ENCODE results near the gene MMAB.

The MMAB gene

DNA sequence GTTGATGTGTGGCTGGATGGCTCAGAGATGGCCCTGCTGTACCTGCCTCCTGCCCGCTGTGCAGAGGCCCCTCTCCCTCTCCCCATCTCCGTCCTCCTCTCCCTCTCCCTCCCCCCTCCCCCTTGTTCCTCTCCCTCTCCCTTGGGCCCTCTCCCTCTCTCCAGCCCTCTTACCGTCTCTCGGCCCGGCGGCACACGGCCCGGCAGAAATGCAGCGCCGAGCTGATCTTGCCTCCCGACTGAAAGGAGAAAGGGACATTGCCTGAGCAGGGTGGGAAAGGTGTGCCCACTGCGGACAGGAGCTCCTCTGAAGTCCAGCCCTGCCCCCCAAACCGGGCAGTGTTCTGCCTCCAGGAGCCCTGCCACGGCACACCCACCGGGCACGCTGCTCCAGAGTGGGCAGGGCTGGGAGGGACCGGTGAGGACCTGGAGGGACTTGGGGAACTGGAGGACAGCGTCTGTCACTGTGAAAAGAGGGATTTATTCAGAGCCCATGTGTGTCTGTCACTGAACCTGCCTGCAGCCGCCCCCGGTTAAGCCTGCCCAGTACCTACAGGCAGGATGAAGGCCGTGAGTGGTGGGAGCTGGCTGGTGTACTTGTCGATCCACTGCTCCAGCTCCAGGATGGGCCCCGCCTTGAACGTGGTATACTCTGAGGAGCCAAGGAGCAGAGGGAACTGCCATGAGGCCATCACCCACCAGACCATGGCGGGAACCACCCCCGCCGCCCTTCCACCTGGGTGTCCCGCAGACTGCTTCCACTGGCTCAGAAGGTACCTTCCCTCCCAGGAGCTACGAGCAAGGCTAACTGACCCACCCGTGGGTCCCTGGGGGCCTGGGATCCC lies 12.2 kb downstream of the MMAB start:
- in situ Hi-C loops (cut with MboI; ENCODE audit: low sequenced_read_pairs) = no loop called here

DNA sequence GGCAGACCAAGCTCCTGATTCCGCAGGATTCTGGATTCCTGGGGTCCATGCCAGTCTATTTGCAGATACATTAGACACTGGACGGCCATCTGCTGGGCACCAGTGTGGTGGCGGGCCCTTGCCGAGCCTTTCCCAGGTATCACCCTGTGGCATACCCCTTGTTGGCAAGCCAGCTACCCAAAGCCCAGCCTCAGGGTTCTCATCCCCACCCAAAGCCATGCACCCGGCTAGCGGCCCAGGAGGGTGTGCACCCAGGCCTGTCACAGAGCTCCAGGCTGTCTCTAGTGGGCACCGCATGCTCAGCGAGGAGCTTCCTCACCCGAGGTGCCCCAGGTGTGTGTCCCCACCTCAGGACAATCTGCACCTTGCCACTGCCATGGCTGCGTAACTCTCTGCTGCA lies 13.7 kb downstream of the MMAB start:
- in situ Hi-C loops (cut with MboI; ENCODE audit: low sequenced_read_pairs) = no loop called here

- in situ Hi-C loops (cut with MboI; ENCODE audit: low sequenced_read_pairs) = no loop called here
Measured at GRCh38 chr12:109559200-109559505, 14.2 kb downstream of the MMAB start.

- in situ Hi-C loops (cut with MboI; ENCODE audit: low sequenced_read_pairs) = no loop called here
Measured at GRCh38 chr12:109558374-109559199, 14.7 kb downstream of the MMAB start.

- in situ Hi-C loops (cut with MboI; ENCODE audit: low sequenced_read_pairs) = no loop called here
Measured at GRCh38 chr12:109557805-109558204, 15.5 kb downstream of the MMAB start.

DNA sequence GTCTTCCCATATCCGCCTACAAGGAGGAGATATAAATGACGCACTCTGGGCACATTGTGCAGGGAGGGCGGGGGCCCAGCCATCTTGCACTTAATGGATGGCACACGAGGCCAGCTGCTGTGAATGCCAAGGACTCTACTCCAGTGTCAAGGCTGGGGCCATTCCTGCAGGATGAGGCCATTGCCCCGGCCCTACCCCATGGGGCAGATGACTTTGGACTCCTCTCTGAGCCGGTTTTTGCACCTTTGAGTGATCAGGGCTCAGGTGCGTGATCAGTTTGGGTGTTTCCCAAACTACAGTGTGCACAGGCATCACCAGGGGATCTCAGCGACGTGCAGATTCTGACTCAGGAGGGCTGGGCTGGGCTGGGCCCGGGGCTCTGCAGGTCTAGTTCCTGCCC lies 16.1 kb downstream of the MMAB start:
- in situ Hi-C loops (cut with MboI; ENCODE audit: low sequenced_read_pairs) = no loop called here

- in situ Hi-C loops (cut with MboI; ENCODE audit: low sequenced_read_pairs) = no loop called here
Measured at GRCh38 chr12:109555431-109556315, 17.6 kb downstream of the MMAB start.

GRCh38 chr12:109554761-109555160 lies 18.5 kb downstream of the MMAB start:
- in situ Hi-C loops (cut with MboI; ENCODE audit: low sequenced_read_pairs) = no loop called here

GRCh38 chr12:109553906-109554500 lies 19.3 kb downstream of the MMAB start:
- in situ Hi-C loops (cut with MboI; ENCODE audit: low sequenced_read_pairs) = no loop called here

DNA sequence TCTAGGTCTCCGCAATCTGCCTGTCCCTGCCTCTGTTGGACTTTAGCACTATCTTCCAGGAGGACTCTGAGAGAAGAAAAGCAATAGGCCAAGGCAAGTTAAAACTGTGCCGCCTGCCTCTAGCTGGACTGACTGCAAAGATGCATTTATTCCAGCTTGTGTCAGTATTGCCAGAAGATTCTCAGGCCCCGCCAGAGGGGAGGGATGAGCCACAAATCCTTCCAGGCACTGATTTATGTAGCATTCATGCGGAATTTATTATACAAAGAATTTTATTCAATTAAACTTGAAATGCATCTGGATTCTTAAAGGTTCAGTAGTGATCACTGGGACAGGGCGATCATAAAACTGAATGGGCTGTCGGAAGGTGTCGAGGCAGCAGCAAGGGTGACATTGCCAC lies 19.8 kb downstream of the MMAB start:
- in situ Hi-C loops (cut with MboI; ENCODE audit: low sequenced_read_pairs) = no loop called here

DNA sequence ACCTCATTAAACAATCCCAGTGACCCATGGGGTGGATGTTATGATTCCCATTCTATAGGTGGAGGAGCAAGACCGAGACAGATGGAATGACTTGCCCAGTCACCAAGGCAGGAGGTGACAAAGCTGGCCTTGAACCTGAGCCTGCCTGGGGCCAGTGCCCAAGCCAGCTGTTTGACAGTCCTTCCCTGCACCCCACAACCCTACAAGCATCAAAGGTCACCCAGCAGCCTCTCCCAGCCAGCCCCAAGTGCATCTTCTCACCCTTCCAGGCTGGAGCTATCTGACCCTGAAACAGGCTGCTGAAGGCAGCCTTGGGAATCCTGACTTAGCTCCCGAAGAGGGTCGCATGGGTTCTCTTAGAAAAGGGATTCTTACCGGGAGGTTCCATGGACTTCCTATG lies 20.3 kb downstream of the MMAB start:
- in situ Hi-C loops (cut with MboI; ENCODE audit: low sequenced_read_pairs) = no loop called here

- in situ Hi-C loops (cut with MboI; ENCODE audit: low sequenced_read_pairs) = no loop called here
Measured at GRCh38 chr12:109551108-109551507, 22.2 kb downstream of the MMAB start.

DNA sequence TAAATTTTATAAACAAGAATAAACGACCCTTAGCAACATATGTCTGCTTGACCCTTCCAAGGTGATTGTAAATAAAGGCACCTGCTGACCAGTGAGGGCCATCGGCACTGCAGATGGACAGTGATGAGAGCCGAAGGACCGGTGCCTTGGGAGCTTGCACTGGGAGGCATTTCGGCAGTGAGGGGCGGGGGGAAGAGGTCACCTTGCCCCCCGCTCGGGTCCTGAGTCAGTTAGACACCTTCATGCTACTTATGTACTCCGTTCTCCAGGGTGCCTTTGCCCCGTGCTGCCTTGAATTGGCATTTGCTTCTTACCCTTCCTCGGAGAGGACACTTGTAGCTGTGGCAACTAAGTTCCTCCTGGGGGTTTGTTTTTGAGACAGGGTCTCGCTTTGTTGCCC lies 23.0 kb downstream of the MMAB start:
- in situ Hi-C loops (cut with MboI; ENCODE audit: low sequenced_read_pairs) = no loop called here

DNA sequence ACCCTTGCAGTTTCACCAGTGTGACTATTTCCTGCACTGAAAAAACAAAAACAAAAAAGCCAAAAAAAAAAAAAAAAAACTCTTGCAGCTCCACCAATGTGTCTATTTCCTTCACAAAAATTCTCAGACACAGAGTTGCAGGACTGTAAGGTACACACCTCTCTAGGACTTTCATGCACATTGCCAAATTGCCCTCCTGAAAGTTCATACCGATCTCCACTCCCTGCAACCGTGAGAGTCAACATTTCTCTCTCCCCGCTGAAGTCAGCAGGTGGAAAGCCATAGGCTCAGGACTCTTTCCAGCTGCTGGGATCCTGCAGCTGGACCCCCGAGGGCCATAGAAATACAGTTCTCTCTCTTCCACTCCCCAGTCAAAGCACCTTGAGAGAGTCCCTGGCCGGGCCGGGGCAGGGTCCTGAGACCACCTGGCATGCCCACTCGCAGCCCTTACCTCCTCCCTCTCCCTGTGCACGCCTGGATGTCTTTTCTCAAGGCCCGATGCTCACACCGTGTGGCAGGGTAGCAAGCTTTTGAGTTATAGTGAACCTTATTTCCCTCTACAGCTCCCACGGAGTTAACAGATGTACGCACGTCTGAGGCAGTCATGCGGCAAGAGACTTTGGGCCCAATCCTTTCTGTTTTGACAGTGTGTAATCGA lies 23.6 kb downstream of the MMAB start:
- in situ Hi-C loops (cut with MboI; ENCODE audit: low sequenced_read_pairs) = no loop called here

- in situ Hi-C loops (cut with MboI; ENCODE audit: low sequenced_read_pairs) = no loop called here
Measured at GRCh38 chr12:109548258-109548657, 25.0 kb downstream of the MMAB start.

- in situ Hi-C loops (cut with MboI; ENCODE audit: low sequenced_read_pairs) = no loop called here
Measured at GRCh38 chr12:109547286-109547685, 26.0 kb downstream of the MMAB start.

GRCh38 chr12:109545826-109546225 lies 27.5 kb downstream of the MMAB start:
- in situ Hi-C loops (cut with MboI; ENCODE audit: low sequenced_read_pairs) = no loop called here

DNA sequence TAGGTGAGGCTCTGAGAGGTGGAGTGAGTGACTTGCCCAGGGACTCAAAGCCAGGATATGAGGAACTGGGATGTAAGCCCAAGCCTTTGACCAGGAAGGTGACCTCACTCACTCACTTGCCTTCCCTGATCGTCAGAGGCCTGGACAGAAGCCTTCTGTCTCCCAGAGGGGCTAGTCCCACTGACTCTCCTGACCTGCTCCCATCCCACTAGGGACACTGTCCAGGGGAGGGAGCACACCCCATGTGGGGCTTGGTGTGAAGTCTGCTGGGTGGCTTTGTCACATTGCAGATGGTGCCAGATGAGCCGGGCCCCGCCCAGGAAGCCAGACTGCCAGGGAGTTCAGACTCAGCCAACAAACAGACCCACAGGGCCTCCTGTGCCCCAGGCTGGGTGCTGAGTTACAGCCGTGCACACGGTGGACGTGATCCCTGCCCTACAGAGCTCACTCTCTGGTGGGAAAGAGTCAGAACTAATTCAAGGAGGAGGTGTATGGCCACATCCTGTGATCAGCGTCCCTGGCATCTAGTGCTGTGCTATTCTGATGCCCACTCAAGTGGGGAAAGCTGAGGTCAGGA lies 28.3 kb downstream of the MMAB start:
- in situ Hi-C loops (cut with MboI; ENCODE audit: low sequenced_read_pairs) = no loop called here

- in situ Hi-C loops (cut with MboI; ENCODE audit: low sequenced_read_pairs) = no loop called here
Measured at GRCh38 chr12:109542876-109543275, 30.4 kb downstream of the MMAB start.

GRCh38 chr12:109542014-109542413 lies 31.3 kb downstream of the MMAB start:
- in situ Hi-C loops (cut with MboI; ENCODE audit: low sequenced_read_pairs) = no loop called here

Measured in HL-60/S4 treated with phorbol 12-myristate 13-acetate at 8.2 ng/mL for 4 days and 3 days (cell line).